HL-60/S4 (cell line): ENCODE results near the gene MORN4.
"Not testable (repeated sequence)": the region's sequence is repeated elsewhere in the genome, so short reads cannot be mapped to it uniquely, and the experiment has no call there.

Experiments used
- in situ Hi-C: fragments of 300-500 bp; cut with MboI; formaldehyde crosslinking; loops from 2 replicates; pipeline ENCODE4 v1.14.3; 2022; ENCODE audit warnings: low sequenced_read_pairs

MORN4 gene

GRCh38 chr10:97598407-97599271, 34.7 kb downstream of the MORN4 start:
- in situ Hi-C loops = no loop called here

DNA sequence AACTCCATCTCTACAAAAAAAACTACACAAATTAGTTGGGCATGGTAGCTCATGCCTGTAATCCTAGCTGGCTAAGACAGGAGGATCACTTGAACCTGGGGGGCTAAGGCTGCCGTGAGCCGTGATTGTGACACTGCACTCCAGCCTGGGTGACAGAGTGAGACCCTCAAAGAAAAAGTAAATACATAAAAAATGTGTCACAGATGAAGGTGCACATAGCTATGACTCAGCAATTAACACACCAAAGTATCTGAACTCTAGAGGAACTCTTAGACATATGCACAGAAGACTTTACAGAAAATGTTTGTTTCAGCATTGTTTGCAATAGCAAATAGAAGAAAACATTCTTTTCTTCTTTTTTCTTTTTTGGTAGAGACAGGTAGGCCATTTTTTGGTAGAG, 35.5 kb downstream of the MORN4 start:
- in situ Hi-C loops = no loop called here

- in situ Hi-C loops = no loop called here
Observed at GRCh38 chr10:97596101-97597082, 36.9 kb downstream of the MORN4 start.

GRCh38 chr10:97593421-97593820, 39.9 kb downstream of the MORN4 start:
- in situ Hi-C loops = no loop called here

- in situ Hi-C loops = no loop called here
Observed at GRCh38 chr10:97590748-97591495, 42.4 kb downstream of the MORN4 start.

- in situ Hi-C loops = no loop called here
Observed at GRCh38 chr10:97590082-97590747, 43.1 kb downstream of the MORN4 start.

DNA sequence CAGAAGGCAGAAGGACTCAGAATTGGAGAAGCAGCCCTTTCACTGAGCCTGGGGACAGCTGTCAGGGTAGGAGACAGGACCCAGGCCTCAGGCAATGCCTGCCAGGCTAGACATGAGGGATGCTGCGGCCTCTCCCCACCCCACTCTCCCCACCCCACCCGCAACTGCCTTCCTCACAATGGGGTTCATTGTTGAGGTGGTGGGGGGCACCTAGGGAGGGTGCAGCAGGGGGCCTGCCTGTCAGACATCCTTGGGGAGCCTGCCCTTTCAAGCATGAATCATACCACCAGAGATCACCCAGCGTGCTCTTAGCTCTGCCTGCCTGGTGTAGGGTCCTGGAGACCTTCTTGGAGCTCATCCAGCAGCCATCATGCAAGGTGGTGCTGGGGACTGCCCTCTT, 43.8 kb downstream of the MORN4 start, which contains the start of gene C10orf62:
Gene C10orf62 (plus strand): TSS at position 243 of the 400 bp plus-strand sequence. CDS start 177 bp downstream, outside the sequence.
- in situ Hi-C loops = no loop called here

- in situ Hi-C loops = no loop called here
Observed at GRCh38 chr10:97587183-97587582, 46.1 kb downstream of the MORN4 start.

- in situ Hi-C loops = no loop called here
Observed at GRCh38 chr10:97585439-97585811, 47.9 kb downstream of the MORN4 start.

DNA sequence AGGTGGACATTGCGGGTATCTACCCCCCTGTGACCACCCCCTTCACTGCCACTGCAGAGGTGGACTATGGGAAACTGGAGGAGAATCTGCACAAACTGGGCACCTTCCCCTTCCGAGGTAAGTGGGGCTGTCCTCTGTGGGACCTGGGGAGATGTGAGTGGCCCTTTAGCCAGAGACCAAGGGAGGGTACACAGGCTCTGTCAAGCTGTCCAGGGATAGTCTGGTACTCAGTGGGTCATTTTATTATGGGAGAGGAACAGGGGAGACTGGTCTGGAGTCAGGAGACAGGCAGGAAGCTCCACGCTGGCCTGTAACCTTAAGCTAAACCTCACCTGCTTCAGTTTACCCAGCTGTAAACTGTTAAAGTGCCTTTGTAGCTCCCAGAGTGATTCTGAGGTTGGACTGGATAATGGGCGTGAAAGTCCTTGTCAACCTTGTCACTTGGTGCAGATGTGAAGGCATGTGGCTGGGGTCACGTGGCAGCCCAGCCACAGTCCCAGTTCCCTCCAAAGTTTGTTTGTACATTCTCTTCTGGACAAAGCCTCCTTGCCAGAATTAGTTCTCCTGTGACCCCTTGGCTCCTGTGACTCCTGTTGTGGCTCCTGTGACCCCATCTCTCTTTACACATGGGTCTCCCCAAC, 48.4 kb downstream of the MORN4 start:
- in situ Hi-C loops = no loop called here

DNA sequence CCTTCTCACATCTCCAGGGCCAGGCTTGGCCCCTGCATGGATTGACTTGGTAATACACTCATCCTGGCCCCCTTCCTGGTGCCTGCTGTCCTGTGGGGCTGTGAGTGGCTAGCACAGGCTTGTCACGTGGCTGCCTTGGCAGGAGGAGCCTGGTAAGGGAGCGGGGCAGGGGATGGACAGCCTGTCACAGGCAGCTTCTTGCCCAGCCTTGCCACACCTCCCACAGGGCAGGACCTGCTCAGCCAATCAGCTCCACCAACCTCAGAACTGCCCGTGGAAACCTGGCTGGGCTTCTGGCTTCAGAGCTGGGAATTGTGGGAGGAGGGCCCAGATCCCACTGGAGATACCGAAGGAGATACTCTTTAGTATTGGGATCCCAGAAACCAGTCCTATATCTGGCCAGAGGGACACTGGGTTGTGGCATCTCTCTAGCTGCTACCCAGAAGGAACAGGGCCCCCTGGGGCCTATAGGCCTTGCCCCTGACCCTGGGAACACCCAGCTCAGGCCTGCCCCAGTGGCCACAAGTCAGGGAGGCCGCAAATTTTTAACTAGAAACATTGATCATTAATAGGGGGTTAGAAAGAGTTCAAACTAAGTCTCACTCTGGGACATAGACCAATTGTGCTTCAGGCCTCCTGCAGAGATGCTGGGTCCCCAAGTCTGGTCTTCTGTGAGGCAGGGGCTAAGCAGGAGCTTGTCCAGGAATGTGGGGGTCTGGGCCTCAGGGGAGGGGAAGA, 49.1 kb downstream of the MORN4 start, which contains the start of gene HOGA1:
Gene HOGA1 (plus strand): TSS at position 330 of the 738 bp plus-strand sequence. CDS start 315 bp downstream, at position 645.
- in situ Hi-C loops = no loop called here

DNA sequence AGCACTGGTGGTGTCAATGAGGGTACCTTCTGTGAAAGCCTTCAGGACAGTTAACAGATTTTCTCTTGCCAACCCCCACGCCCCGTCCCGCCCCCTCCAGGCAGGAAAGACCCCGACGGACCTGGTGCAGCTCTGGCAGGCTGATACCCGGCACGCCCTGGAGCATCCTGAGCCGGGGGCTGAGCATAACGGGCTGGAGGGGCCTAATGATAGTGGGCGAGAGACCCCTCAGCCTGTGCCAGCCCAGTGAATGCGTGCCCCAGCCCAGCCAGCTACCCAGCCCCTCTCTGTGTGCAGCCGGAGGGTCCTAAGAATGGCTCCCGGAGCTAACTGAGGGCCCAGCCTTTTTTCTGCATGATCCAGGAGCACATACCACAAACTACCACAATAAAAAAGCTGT, 49.8 kb downstream of the MORN4 start:
- in situ Hi-C loops = no loop called here

DNA sequence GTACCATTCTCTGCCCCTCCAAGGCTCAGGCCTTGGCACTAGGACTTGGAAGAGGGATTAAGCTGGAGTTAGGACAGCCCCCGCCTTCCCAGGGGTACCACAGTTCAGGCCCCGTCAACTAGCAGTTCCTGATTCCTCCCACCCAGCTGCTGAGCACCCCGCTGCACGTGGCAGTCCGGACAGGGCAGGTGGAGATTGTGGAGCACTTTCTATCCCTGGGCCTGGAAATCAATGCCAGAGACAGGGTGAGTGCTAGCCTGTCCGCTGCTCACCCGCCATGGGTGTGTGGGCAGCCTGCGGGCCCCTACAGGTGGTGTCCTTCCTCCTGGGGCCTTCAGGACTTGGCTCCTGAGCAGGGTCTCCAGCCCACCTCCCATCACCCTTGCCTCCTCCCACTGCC, 51.1 kb downstream of the MORN4 start:
- in situ Hi-C loops = no loop called here

GRCh38 chr10:97580421-97581367, 52.6 kb downstream of the MORN4 start:
- in situ Hi-C loops = no loop called here

GRCh38 chr10:97578171-97578844, 55.0 kb downstream of the MORN4 start:
- in situ Hi-C loops = no loop called here

- in situ Hi-C loops = no loop called here
Observed at GRCh38 chr10:97577701-97578100, 55.6 kb downstream of the MORN4 start.

- in situ Hi-C loops = not testable (repeated sequence)
Observed at GRCh38 chr10:97576487-97576886, 56.8 kb downstream of the MORN4 start.
